Fibroblast of skin of left quadriceps (primary cell): ENCODE data around the gene ST6GALNAC2.
"Not testable (repeated sequence)": the region's sequence is repeated elsewhere in the genome, so short reads cannot be mapped to it uniquely, and the experiment has no call there.

Experiments used
- DNase-seq, 2 experiments: peaks; one replicate each; pipeline ENCODE4 v3.0.0-alpha.2; 2013; ENCODE audit warnings: low read depth in 2 of 2

ST6GALNAC2 gene

DNA sequence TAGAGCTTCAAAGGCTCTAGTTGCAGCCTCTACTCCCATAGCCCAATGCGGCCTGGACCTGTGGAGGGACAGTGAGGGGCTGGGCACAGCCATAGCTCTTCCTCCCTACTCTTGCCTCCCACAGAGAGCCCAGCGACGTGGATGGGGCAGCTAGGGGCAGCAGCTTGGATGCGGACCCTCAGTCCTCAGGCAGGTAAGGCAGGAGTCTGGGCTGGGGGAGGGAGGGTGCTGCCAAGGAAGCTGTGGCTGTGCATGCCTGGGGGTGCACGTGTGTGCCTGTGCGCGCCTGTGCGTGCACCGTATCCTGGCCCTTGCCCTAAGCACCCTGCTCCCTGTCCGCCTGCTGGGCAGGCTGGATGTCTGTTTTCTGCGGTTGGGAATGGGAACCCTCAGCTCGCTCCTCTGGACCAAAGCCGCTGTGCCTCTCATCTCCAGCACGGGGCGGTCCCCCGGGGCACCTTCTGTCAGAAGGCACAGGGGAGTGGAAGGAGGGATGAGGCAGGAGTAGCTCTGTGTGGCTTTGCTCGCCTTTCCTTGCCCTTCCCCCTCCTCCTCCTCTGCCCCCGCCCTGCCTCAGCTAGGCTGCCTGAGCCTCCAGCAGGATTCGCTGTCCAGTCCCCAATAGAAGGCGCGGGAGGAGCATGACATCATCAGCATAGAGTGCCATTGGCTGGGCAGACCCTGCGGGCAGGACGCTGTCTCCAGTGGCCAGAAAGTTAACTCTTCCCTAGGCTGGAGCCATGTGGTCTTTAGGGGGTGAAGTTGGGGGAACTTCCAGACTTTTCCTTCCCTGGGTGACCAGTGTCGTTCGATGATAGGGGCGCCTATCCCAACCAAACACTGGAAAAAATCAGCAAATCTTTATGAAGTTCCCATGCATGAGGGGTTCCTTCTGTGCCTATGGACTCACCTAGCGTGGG lies 45.0 kb downstream of the ST6GALNAC2 start:
- DNase-seq = peak; percentile 83 to 85

DNA sequence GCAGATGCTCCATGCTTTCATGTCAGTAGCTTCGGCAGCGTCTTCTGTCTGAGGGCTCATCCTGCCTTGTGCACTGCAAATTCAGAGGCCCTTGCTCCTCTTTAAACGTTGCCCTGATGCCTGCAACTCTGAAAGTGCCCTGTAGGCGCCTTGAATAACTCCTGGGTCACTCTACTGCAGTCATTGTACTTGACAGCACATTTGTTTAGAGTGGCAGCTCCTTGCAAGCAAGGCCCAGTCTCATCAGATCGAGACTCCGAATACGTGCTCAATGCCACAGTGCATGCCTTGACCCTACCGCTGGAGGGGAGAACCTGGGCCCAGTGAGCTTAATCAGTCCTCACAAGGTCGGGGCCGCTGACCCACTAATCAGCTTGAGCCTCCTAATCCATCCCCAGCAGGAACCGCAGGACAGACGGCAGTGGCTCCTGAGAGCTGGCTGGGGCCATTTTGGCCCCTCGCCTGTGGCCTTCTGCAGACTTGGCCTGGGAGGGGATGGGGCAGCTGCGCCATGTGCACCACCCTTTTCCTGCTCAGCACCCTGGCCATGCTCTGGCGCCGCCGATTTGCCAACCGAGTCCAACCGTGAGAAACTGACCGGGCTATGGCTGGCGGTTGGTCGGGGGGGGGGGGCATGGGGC lies 45.9 kb downstream of the ST6GALNAC2 start, which contains the start of gene PRCD:
TSS of gene PRCD (plus strand) at position 414 of the 641 bp plus-strand sequence. CDS start at position 512, 98 bp downstream.
- DNase-seq = no peak

DNA sequence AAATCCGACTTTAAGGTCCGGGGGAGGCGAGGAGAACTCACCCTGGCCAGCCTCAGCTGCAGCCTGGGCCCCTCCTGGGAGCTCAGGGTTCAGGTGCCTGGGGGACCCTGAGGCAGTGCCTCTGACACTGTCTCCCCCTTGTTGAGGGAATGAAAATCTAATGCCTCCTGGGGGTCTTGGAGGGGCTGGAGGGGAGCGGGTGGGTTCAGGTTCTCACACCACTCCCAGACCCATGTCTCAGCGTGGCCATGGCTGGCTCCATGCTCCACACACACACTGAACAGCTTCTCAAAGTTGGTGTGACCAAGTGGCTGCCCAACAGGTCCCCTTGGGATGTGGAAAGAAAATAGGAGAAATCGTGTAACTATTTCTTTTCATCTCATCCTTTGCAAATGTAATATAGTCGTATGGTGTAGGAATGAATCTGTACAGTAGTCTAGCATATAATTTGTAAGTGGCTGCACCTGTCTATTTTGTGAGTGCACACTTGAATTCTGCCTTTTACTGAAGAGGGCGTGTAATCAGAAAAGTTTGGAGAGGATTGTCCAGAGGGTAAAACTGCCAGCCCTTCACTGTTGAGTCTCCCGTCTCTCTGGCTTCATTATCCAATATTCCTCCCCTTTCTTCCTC lies 46.6 kb downstream of the ST6GALNAC2 start:
- DNase-seq = no peak

DNA sequence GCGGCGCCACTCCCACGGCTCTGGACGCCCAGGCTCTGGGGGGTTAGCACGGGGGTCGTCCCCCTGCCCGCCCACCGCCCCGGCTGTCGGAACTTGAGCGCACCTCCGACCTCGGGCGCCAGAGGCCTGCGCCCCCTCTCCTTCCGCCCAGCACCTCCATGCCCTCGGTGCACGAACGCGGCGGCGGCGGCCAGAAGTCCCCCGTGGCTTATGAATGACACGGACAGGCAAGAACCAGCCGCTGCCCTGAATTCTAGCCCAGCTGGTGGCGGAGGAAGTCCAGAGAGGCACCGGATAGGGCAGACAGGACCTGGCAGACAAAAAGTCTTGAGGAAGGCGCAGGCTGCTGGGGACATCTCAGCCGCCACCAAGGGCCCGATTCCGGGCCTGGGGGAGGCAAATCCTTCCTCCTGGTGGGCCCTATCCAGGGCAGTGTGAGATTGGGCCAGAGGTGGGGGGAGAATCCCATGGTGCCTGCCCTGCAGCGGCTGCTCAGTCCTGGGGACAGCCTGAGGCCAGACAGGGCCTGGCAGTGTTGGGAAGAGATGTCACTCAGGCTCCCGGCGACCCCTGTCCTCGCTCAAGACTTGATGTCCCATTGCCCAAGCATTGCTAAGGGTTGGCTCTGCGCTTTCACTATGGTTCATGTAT lies 47.3 kb downstream of the ST6GALNAC2 start:
- no peak for DNase-seq

DNA sequence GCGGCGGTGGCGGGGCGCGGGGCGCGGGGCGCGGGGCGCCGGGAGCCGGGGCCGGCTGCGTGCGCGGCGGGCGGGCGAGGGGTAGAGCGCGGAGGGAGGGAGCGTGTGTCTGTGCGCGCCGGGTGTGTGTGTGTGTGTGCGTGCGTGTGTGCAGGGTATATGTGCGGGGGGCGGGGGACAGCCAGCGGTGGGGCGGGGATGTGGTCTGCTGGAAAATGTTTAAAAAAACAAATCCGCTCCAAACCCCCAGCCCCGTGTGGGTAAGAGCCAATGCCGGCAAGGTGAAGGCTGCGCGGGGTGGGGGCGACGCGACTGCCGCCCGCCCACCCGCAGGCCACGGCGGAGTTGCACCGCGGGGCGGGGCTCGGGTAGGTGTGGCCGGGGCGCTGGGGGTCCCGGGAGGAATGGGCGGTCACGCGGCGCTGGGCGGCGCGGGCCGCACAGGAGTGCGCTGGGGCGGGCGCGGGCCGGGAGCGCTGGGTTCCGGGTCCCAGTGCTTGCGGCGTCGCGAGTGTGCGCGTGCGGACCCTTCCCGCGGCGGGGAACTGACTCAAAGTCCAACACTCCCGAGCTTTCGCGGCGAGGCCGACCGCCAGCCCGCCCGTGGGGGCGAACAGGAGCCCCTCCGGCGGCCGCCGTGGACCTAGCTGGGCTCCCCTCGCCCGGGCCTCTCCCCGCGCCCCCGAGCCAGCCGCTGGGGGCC lies 47.9 kb downstream of the ST6GALNAC2 start, which contains the start of gene CYGB:
TSS of gene CYGB (minus strand) at position 132 of the 703 bp plus-strand sequence. CDS start 167 bp downstream, outside the sequence.
- no peak for DNase-seq

DNA sequence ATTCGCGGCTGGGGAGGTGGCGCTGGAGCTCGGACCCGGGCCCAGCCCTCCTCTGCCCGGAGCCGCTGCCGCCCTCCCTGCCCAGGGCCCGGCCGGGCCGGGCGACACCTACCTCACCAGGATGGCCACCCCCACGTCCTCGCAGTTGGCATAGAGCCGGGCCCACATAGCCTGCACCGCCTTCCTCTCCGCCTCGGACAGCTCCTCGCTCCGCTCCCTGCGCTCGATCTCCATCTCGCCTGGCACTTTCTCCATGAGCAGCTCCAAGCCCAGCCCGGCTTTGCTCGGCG lies 48.4 kb downstream of the ST6GALNAC2 start:
- DNase-seq = no peak

DNA sequence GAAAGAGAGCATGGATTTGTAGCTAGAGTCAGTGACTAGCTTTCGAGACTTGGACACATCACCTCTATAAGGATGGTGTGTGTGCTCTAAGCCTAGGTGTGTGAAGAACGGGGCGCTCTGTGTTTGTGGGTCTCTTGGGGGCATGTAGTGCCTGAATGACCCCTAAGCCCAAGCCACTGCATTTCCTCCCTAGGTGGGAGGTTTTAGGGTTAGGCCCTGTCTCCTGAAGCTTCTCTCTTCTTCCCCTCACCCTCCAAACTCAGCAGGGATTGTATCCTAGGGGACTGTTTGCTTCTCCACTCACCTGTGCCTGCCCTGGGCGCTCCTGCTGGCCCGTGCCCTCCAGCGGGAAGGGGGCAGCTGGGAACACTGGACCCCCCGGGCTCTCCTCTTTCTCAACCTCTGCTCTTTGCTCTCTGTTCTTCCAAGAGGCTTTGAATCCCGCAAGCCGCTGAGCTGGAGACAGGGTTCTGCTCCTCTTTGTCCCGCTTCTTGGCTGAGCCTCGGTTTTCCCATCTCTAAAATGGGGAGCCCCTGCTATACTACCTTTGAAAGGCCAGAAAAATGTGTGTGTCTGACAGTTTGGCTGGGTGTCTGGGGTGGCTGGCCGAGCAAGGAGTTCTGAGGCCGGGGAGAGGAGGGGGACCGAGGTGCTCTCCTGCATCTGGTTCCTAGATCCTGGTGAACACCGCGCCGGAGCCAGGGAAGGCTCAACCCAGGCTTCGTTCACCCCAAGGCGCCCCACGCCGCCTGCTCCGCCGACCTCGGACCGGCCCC lies 49.0 kb downstream of the ST6GALNAC2 start:
- DNase-seq = no peak

DNA sequence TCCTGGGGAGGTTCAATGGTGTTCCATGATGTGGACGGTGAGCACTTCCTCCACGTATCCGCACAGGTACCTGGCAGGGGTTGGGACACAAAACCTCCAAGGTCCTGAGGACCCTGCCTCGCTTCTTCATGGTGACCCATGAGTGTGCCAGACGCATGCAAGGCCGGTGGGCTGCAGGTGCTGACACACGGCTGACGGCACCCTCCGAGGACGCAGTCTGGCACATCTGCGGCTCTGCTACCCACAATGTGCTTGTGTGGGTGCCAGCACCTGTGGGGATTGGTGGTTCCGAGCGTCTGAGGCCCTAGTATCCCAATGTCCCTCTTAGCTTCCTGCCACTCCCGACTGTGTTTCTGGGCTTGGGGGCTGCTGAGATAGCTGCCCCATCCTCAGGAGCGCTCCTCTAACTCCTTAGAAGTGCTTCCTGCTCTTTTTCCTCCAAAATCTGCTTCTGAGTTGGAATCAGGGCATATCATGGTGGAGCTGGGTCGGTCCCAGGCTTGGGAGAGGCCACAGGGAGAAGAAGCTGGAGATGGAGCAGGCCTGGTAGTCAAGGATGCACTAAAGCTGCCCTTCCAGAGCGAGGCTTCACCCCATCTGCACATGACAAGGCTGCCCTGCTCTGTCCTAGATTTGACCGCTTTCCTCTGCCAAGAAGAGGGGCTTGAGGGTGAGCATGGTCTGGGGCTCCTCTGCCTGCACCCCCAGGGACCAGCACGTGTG lies 49.7 kb downstream of the ST6GALNAC2 start:
- no peak for DNase-seq

DNA sequence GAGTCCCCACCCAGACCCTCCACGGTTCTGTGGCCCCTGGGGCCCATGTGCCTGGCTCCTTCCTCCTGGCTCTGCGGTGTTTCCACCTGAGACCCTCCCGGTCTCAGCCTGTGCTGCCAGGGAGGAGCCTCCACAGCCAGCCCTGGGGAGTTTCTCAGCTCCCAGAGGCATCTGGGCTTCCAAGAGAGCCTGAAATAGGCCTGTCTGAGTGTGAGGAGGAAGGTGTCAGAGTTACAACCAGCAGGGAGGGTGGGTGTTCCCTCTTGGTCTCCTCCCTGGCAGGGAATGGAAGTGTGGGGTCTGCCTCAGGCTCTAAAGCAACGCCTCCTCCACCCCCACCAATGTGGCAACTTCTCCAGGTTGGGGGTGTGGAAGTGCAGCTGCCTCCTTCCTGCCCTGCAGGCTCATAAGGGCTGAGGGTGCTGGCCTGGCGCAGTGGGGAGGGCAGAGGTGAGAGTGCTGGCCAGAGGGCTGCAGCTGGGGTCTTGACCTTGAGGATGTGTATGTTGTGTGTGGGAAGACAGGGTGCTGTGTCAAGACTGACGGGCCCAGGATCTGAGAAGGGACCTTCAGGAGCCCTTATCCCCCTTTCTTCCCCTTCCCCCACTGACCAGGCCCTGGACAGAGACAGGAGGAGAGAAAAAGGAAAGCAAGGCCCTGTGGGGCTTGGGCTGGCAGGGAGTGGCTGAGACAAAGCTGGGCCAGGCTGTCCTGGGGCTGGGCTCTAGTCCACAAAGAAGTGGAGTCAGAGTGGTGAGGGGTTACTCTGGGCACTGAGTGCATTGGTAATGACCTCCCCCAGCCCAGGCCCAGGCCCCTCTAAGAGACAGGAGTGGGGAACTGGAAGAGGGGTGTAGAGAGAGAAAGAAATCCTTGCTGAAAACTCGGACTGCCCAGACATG lies 50.6 kb downstream of the ST6GALNAC2 start:
- DNase-seq = no peak

DNA sequence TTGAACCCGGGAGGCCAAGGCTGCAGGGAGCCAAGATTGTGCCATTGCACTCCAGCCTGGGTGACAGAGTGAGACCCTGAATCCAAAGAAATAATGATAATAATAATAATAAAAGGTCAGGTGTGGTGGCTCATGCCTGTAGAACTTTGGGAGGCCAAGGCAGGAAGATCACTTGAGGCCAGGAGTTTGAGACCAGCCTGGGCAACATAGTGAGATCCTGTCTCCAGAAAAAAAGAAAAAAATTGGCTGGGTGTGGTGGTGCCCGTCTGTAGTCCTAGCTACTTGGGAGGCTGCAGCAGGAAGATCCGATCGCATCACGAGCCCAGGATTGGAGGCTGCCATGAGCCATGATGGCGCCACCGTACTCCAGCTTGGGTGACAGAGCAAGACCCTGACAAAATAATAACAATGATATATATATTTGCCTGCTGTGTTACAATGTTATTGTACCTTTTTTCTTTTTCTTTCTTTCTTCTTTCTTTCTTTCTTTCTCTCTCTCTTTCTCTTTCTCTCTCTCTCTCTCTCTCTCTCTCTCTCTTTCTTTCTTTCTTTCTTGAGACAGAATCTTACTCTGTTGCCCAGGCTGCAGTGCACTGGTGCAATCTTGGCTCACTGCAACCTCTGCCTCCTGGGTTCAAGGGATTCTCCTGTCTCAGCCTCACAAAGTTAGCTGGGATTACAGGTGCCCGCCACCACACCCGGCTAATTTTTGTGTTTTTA lies 51.9 kb downstream of the ST6GALNAC2 start:
- not testable (repeated sequence) for DNase-seq

DNA sequence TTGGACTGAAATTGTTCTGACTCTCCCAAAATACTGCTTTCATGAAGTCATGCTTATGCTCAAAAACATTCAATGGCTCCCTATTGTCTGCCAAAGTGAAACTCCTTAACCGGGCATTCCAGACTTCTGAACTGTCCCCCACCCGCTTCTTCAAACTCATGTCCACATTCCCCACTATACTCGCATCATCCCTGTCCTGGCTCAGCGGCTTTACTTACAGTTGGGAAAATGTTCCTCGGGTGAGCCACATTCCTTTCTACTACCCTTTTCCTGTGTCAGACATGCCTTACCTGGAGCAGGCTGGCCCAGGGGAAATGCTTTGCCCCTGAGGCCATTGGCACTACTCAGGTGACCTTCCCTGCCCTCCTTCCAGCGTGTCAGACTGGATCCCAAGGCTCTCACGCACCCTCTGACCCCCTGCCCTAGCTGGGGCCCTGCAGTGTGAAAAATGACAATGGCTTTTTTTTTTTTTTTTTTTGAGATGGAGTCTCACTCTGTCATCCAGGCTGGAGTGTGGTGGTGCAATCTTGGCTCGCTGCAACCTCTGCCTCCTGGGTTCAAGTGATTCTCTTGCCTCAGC lies 53.5 kb downstream of the ST6GALNAC2 start:
- no peak for DNase-seq

DNA sequence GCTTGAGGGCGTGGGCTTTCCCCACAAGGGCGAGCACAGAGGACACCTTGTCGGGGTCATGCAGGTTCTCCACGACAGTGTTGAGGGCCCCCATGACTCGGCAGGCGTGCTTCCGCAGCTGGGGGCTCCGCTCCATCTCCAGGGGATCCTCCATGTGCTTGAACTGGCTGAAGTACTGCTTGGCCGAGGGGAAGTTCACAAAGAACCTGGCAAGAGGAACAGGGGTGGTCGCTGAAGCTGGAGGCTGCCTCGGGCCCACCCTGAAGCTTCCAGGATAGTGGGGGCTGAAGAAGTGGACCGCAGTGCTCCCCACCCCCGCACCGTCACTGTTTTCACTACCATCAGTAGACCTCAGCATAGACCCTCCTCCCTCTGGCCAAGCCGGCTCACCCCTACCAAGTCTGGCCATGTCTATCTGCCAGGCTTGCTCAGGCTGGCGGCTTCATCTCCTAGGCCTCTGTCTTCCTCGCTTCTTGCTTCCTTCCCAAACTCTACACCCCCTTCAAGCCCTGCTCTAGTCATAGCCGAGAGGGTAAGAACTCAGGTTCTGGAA lies 54.1 kb downstream of the ST6GALNAC2 start:
- DNase-seq = no peak

DNA sequence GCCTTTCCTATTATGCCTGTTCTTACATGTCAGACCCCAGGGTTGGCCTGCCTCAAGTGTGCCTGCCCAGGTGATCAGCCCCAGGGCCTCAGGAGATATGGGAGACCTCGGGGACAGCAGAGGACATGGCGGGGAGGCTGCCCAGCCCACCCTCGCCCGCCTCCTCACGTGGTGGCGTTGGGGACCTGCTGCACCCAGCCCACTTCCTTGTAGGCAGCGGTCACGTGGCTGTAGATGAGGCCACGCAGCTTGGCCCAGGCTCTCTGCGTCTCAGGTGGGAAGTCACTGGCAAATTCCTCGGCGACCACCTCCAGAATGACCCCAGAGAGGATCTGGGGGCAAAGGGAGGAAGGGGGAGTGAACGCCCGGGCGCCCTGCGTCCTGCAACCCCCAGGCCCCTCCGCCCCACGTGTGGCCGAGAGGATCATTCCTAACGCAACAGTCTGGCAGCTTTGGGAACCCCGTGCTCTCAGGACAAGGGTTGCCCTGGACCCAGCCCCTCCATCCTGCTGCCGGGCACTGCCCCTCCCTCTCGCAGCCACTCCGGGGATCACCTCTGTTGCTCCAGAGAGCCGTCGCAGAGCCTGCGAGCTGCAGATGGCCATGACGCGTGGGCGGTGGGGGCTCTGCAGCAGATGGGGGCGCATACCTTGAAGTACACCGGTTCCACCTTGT lies 54.7 kb downstream of the ST6GALNAC2 start:
- DNase-seq = no peak

DNA sequence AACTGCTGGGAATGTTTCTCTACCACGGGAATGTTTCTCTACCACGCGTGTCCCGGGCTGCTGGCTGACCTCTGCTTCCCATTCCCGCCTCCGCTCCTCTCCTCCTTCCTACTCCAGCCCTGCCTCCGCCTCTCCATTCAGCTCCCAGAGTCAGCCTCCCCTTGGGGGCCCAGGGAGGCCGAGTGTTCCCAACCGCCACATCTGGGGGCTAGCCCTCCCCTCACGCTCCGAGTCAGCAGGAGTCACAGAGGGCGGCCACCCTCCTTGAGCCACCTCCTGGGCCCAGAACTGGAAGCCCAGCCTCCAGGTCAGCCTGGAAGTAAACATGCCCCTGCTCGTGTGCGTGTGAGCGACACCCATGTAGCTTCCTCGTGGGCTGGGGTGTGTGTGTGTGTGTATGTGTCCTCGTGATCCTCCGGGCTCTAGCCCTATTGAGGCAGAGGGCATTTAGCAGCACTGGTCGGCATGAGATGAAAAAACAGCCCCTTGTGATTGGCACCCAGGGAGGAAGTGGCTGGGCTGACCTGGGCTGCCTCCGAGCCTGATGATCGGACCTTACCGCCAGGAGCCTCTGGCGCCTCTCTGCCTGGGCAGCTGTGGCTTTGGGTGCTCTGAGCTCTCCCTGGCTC lies 55.5 kb downstream of the ST6GALNAC2 start:
- DNase-seq = no peak

DNA sequence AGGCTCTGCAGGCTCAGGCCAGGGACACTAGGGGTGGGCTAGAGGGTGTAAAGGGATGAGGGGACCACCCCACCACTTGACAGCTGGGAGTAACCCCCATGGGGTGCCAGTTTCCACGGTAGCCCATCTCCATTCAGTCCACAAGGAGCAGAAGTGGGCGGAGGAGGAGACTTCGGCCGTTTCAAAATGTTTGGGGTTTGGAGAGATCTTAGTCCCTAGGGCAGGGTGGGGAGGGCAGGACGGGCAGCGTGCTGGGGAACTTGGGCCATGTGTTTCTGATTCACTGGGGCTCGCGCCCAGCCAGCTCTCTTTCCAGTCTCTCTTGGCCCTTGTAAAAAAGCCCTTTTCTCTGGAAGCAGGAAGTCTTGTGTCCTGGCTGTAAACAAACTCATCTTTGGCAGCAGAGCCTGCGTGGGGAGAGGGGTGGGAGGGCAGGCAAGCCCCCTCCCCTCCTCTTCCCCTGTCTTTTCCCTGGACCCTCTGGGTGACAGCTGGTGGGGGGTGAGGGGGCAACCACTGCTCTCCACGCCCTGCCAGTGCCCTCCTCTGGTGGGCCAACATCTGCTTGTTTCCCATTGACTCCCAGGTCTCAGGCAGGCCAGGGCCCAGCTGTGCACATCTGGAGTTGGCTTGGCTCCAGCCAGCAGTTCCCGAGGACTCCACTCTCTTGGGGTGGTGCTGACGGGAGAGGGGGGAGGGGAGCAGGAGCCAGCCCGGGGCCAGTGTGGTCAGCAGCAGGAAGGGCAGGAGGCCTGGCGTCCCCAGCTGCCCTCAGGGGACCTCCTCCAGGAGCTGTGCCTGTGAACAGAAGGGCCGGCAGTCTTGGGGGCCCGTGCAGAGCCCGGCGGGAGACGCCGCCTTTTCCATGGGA lies 56.2 kb downstream of the ST6GALNAC2 start:
- DNase-seq = peak in 1 of 2 experiments; percentile 50
